Testis (tissue), 2 donors: ENCODE data around the gene KRTAP5-7.

Source experiments
- CTCF ChIP-seq, 3 experiments: fragments of 450-650 bp in 2 of 3; fragments of 200-600 bp in 1 of 3; sonication (generic) in 1 of 3; IDR thresholded peaks; one replicate each; pipeline ENCODE4 v1.5.1; 2016 to 2019; ENCODE audit warnings: antibody characterized with exemption in 3 of 3, mild to moderate bottlenecking in 2 of 3, moderate library complexity in 1 of 3
- POLR2A ChIP-seq: fragments of 450-650 bp; IDR thresholded peaks from one replicate; pipeline ENCODE4 v1.6.1; 2017; ENCODE audit warnings: antibody characterized with exemption, mild to moderate bottlenecking, moderate library complexity

- TF ChIP-seq CTCF (IDR thresholded peaks at IDR 0.05) (no peak), POLR2A (no peak)
Observed at GRCh38 chr11:71574418-71574817, 47.4 kb downstream of the KRTAP5-7 start.
